Measurements from ENCODE around the gene ZNF814. TPM values are rescaled to one million over a fixed set of nuclear protein-coding genes. Genes with fewer than 3 reads are reported as not detected.

The ZNF814 gene
- total RNA-seq, 1 experiment from 2014 or later: 4.8 TPM

GRCh38 chr19:57802269-57802668 lies 86.6 kb downstream of the ZNF814 start:
- no peak for DNase-seq (ENCODE audit: low read depth, low spot score)
- Histone ChIP-seq H3K4me1 (ENCODE audit: control insufficient read depth, insufficient read depth, low read length) (peaks cover 6% of the 10 kb centered on the region; the same call in 1 of the 2 replicates), H3K27me3 (ENCODE audit: control insufficient read depth, insufficient read depth, low read length) (no peaks in the 10 kb centered on the region), H3K36me3 (ENCODE audit: control insufficient read depth, insufficient read depth, low read length) (no peaks in the 10 kb centered on the region), H3K27ac (ENCODE audit: low read length) (no peak overlapping the region), H3K4me3 (ENCODE audit: low read depth in 2 of 2, low read length in 2 of 2) (no peak overlapping the region), H3K9me3 (ENCODE audit: control insufficient read depth, insufficient read depth, low read depth, low read length) (no peaks in the 10 kb centered on the region)
- no TSS peak for BruUV-seq (replicated peaks)
- ATAC-seq: no peak
- intact Hi-C loops (cut with micrococcal nuclease; ENCODE audit: unreplicated experiment): no loop called here
- ChIA-PET CTCF (interaction anchor here (0.6 kb wide), 1 partner anchor 393 kb away, joined by 3 read pairs; no protein-coding TSS in a partner anchor), POLR2A (no interaction called here)
- TF ChIP-seq TCF7L2 (IDR thresholded peaks at IDR 0.05; ENCODE audit: low read depth, low read length) (no peak), POLR2AphosphoS5 (IDR thresholded peaks at IDR 0.05; ENCODE audit: low read depth, low read length) (no peak), REST (IDR thresholded peaks at IDR 0.05; ENCODE audit: insufficient read depth in 1 of 2, low read depth in 2 of 2, low read length in 1 of 2) (no peak), CTCF (IDR thresholded peaks at IDR 0.05) (no peak), SIN3A (IDR thresholded peaks at IDR 0.05; ENCODE audit: borderline replicate concordance, insufficient read depth, low read depth, low read length) (no peak)
- in situ Hi-C loops (cut with HindIII; ENCODE audit: low pct_unique_long_range_greater_than_20kb, low sequenced_read_pairs): no loop called here

GRCh38 chr19:57800696-57801095 lies 88.1 kb downstream of the ZNF814 start:
- Histone ChIP-seq H3K36me3 (ENCODE audit: control insufficient read depth, insufficient read depth, low read length) (no peaks in the 10 kb centered on the region), H3K9me3 (ENCODE audit: control insufficient read depth, insufficient read depth, low read depth, low read length) (no peaks in the 10 kb centered on the region), H3K4me1 (ENCODE audit: control insufficient read depth, insufficient read depth, low read length) (peaks cover 6% of the 10 kb centered on the region; the same call in 1 of the 2 replicates), H3K4me3 (ENCODE audit: low read depth in 2 of 2, low read length in 2 of 2) (no peak overlapping the region), H3K27ac (ENCODE audit: low read length) (no peak overlapping the region), H3K27me3 (ENCODE audit: control insufficient read depth, insufficient read depth, low read length) (no peaks in the 10 kb centered on the region)
- in situ Hi-C loops (cut with HindIII; ENCODE audit: low pct_unique_long_range_greater_than_20kb, low sequenced_read_pairs): no loop called here
- DNase-seq (ENCODE audit: low read depth, low spot score): no peak
- no peak for ATAC-seq
- TF ChIP-seq TCF7L2 (IDR thresholded peaks at IDR 0.05; ENCODE audit: low read depth, low read length) (no peak), POLR2AphosphoS5 (IDR thresholded peaks at IDR 0.05; ENCODE audit: low read depth, low read length) (no peak), REST (IDR thresholded peaks at IDR 0.05; ENCODE audit: insufficient read depth in 1 of 2, low read depth in 2 of 2, low read length in 1 of 2) (no peak), CTCF (IDR thresholded peaks at IDR 0.05) (no peak), SIN3A (IDR thresholded peaks at IDR 0.05; ENCODE audit: borderline replicate concordance, insufficient read depth, low read depth, low read length) (no peak)
- BruUV-seq (replicated peaks): no TSS peak
- ChIA-PET POLR2A (no interaction called here), CTCF (interaction anchor here (0.5 kb wide), 1 partner anchor 418 kb away, joined by 5 read pairs; no protein-coding TSS in a partner anchor)
- intact Hi-C loops (cut with micrococcal nuclease; ENCODE audit: unreplicated experiment): no loop called here
